Neural crest cell (in vitro differentiated cells): ENCODE data around the gene DHRS3. TPM values are rescaled to one million over a fixed set of nuclear protein-coding genes. Genes with fewer than 3 reads are reported as not detected.

Source experiments
- DNase-seq: peaks from one replicate; pipeline ENCODE4 v3.0.0; 2021; ENCODE audit warnings: low read depth, mixed read lengths, low spot score
- H3K27ac Mint-ChIP-seq: one replicate; pipeline ENCODE4 v1.8.0; 2021; ENCODE audit warnings: mild to moderate bottlenecking, mixed read lengths; ENCODE audit not compliant: unreplicated experiment
- H3K27me3 Mint-ChIP-seq: 2 replicates; pipeline ENCODE4 v1.8.0; 2021; ENCODE audit warnings: low read depth, mild to moderate bottlenecking, mixed read lengths
- H3K36me3 Mint-ChIP-seq: 2 replicates; pipeline ENCODE4 v1.8.0; 2021; ENCODE audit warnings: low read depth, mild to moderate bottlenecking, mixed read lengths
- H3K4me1 Mint-ChIP-seq: 2 replicates; pipeline ENCODE4 v1.8.0; 2021; ENCODE audit warnings: mixed read lengths
- H3K4me3 Mint-ChIP-seq: one replicate; pipeline ENCODE4 v1.8.0; 2021; ENCODE audit warnings: mild to moderate bottlenecking, mixed read lengths
- H3K9me3 Mint-ChIP-seq: 2 replicates; pipeline ENCODE4 v1.8.0; 2021; ENCODE audit warnings: mixed read lengths
- CTCF ChIP-seq: fragments of 200-600 bp; sonication (generic); conservative IDR thresholded peaks from 2 replicates; pipeline ENCODE4 v1.5.0; 2021; ENCODE audit warnings: antibody characterized with exemption, mild to moderate bottlenecking
- total RNA-seq: library from RNA; stranded (reverse); gene quantifications from 2 replicates; pipeline ENCODE4 v1.2.1, GENCODE V29; 2021

The DHRS3 gene
- total RNA-seq, 1 donor from 2014 or later: 0.91 TPM

- no peak overlapping the region for H3K27ac Mint-ChIP-seq
- no peaks in the 10 kb centered on the region for H3K36me3 Mint-ChIP-seq
- peak overlapping the region; percentile 75 for H3K4me3 Mint-ChIP-seq
- no peak for TF ChIP-seq CTCF
- no peaks in the 10 kb centered on the region for H3K9me3 Mint-ChIP-seq
- DNase-seq: no peak
- peaks cover 43% of the 10 kb centered on the region for H3K4me1 Mint-ChIP-seq
- H3K27me3 Mint-ChIP-seq: peaks cover 83% of the 10 kb centered on the region
Measured at GRCh38 chr1:12615159-12615864, 2.7 kb downstream of the DHRS3 start.

DNA sequence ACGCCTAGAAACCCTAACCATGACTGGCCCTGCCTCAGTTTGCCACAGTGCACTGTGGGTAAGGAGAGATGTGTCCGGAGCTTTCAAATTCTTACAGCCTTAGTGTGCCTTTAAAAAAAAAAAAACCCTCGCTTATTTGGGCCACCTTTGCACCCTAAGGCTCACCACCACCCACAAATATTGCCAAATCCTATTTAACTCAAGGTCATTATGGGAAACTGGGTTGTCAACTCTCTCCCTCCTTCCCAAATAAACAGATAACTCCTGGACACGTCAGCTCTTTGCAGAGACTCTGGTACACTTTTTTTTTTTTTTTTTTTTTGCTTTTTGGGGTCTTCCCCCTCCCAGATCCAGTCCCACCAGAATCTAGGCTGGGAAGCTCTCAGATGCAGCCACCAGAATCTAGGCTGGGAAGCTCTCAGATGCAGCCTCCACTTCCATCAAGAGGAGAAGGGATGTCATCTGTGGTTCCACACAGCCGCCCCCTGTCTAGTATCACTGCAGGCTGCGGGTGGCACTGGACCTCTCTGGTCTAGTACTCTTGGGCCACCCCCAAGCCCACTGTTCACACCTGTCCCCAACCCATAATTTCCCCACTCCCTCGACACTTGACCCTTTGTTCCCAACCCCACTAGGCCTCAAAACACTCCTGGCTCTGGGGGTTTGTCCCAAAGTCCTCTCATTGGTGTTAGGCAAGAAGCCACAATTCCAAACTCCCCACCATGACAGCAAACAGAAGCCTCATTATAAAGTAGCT lies 3.4 kb downstream of the DHRS3 start:
- no peak overlapping the region for H3K4me3 Mint-ChIP-seq
- H3K36me3 Mint-ChIP-seq: no peaks in the 10 kb centered on the region
- no peak for TF ChIP-seq CTCF
- no peak overlapping the region for H3K27ac Mint-ChIP-seq
- DNase-seq: no peak
- peaks cover 77% of the 10 kb centered on the region for H3K27me3 Mint-ChIP-seq
- no peaks in the 10 kb centered on the region for H3K9me3 Mint-ChIP-seq
- H3K4me1 Mint-ChIP-seq: peaks cover 37% of the 10 kb centered on the region

DNA sequence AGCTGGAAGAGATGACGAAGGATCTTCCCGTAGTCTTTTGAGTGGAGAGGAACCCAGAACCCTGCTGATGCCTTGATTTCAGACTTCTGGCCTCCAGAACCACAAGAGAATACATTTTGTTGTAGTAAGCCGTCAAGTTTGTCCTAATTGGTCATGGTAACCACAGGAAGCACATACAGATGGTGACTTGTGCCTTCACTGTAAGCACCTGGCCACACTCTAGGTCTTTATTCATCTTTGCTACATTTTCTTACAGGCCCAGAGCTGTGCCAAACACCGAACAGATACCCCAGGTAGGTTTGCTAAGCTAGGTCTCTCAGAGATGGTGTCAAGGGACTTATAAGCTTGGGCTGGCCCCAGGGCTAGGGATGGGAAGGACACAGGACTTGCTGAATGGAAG lies 4.8 kb downstream of the DHRS3 start:
- H3K36me3 Mint-ChIP-seq: no peaks in the 10 kb centered on the region
- no peak overlapping the region for H3K4me3 Mint-ChIP-seq
- H3K4me1 Mint-ChIP-seq: peaks cover 23% of the 10 kb centered on the region
- H3K27me3 Mint-ChIP-seq: peaks cover 67% of the 10 kb centered on the region
- no peak overlapping the region for H3K27ac Mint-ChIP-seq
- H3K9me3 Mint-ChIP-seq: no peaks in the 10 kb centered on the region
- no peak for TF ChIP-seq CTCF
- no peak for DNase-seq

- H3K4me1 Mint-ChIP-seq: peaks cover 7% of the 10 kb centered on the region
- H3K9me3 Mint-ChIP-seq: no peaks in the 10 kb centered on the region
Measured at GRCh38 chr1:12610941-12611340, 7.1 kb downstream of the DHRS3 start.

More at GRCh38 chr1:12610941-12611340, 7.1 kb downstream of the DHRS3 start:
- H3K36me3 Mint-ChIP-seq: no peaks in the 10 kb centered on the region
- H3K27ac Mint-ChIP-seq: no peak overlapping the region
- peaks cover 45% of the 10 kb centered on the region for H3K27me3 Mint-ChIP-seq
- TF ChIP-seq CTCF: no peak
- no peak for DNase-seq
- no peak overlapping the region for H3K4me3 Mint-ChIP-seq
